ENCODE data around the gene SRSF4. TPM values are rescaled to one million over a fixed set of nuclear protein-coding genes. Genes with fewer than 3 reads are reported as not detected.

SRSF4 gene
- total and polyA plus RNA-seq, 2 experiments from 2014 or later, result 45.0 to 60.8 TPM

DNA sequence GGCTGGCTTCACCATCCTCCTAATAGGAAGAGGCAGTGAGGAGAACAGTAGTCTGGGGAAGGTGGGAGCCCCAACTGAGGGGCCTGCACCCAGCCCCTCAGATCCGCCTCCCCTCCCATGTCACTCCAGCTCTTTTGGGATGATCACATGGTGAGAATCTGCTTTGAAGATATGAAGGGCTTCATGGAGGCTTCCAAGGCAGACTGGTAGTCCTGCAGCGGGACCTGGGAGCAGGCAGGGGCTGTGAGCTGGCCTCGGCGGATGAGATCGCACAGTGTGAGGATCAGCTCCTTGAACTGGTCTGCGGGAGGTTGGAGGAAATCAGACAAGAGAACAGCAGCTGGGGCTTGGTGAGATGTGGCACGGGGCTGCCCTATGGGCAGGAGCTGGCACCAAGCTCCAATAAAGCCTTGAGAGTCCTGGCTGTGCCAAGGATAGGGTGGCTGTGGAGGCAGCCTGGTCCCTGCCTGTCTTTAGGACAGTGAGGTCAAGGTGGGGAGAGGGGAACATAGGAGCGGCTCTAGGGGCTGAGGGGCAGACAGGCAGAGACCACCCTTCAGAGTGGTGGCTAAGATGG is 12.3 kb upstream of the SRSF4 start:
- Histone ChIP-seq H2AFZ (no peak overlapping the region), H3K9ac (no peak overlapping the region), H4K20me1 (ENCODE audit: insufficient read depth) (no peaks in the 10 kb centered on the region), H3K9me3 (ENCODE audit: low read depth) (no peaks in the 10 kb centered on the region), H3K79me2 (ENCODE audit: insufficient read depth) (no peaks in the 10 kb centered on the region), H3K4me1 (ENCODE audit: insufficient read depth) (peaks cover 17% of the 10 kb centered on the region), H3K4me3 (no peak overlapping the region), H3K27me3 (replicated peaks; ENCODE audit: insufficient read depth) (no peaks in the 10 kb centered on the region), H3K27ac (no peak overlapping the region), H3K4me2 (ENCODE audit: unreplicated experiment) (no peak overlapping the region), H3K9me2 (ENCODE audit: insufficient read depth) (no peaks in the 10 kb centered on the region), H3K36me3 (ENCODE audit: low read depth) (peaks cover 4% of the 10 kb centered on the region; the same call in 1 of the 2 replicates), H3F3A (ENCODE audit: insufficient read depth) (peaks cover 19% of the 10 kb centered on the region)
- in situ Hi-C loops (cut with MboI), result loop anchor here (10.0 kb wide), 3 partner anchors 149 to 409 kb away; no protein-coding TSS in a partner anchor
- no peak for TF ChIP-seq EZH2phosphoT487 (IDR thresholded peaks at IDR 0.05; ENCODE audit: insufficient read depth, low read depth)
- TF ChIP-seq EZH2 (IDR thresholded peaks at IDR 0.05; ENCODE audit: insufficient read depth, poor library complexity, severe bottlenecking), result no peak
- 90 to 93% methylated on average over 8 of the region's 8 CpGs for WGBS, 2 experiments (ENCODE audit: low coverage in 1 of 2, low lambda C conversion rate in 2 of 2, missing lambda C conversion rate in 2 of 2)
- no peak for DNase-seq

- no peak overlapping the region for H3K27ac ChIP-seq
- H3K9ac ChIP-seq, result no peak overlapping the region
- in situ Hi-C loops (cut with MboI), result loop anchor here (10.0 kb wide), 3 partner anchors 146 to 406 kb away; no protein-coding TSS in a partner anchor
- TF ChIP-seq EZH2phosphoT487 (IDR thresholded peaks at IDR 0.05; ENCODE audit: insufficient read depth, low read depth) (no peak), EZH2 (IDR thresholded peaks at IDR 0.05; ENCODE audit: insufficient read depth, poor library complexity, severe bottlenecking) (no peak)
- DNase-seq, result no peak
- no peaks in the 10 kb centered on the region for H3K79me2 ChIP-seq (ENCODE audit: insufficient read depth)
- 84 to 85% methylated on average over 6 of the region's 6 CpGs for WGBS, 2 experiments (ENCODE audit: low coverage in 1 of 2, low lambda C conversion rate in 2 of 2, missing lambda C conversion rate in 2 of 2)
- H4K20me1 ChIP-seq (ENCODE audit: insufficient read depth), result no peaks in the 10 kb centered on the region
- no peaks in the 10 kb centered on the region for H3K9me2 ChIP-seq (ENCODE audit: insufficient read depth)
- H3K4me2 ChIP-seq (ENCODE audit: unreplicated experiment), result no peak overlapping the region
- H3F3A ChIP-seq (ENCODE audit: insufficient read depth), result no peaks in the 10 kb centered on the region; the same call in 1 of the 2 replicates
- H3K9me3 ChIP-seq (ENCODE audit: low read depth), result no peaks in the 10 kb centered on the region
- no peaks in the 10 kb centered on the region for H3K27me3 ChIP-seq (replicated peaks; ENCODE audit: insufficient read depth)
- no peak overlapping the region for H2AFZ ChIP-seq
- H3K4me3 ChIP-seq, result no peak overlapping the region
- H3K36me3 ChIP-seq (ENCODE audit: low read depth), result peaks cover 4% of the 10 kb centered on the region; the same call in 1 of the 2 replicates
- H3K4me1 ChIP-seq (ENCODE audit: insufficient read depth), result no peaks in the 10 kb centered on the region
These were observed 9.0 kb upstream of the SRSF4 start for GRCh38 chr1:29190718-29191117.

GRCh38 chr1:29186707-29187106 is 5.0 kb upstream of the SRSF4 start:
- H4K20me1 ChIP-seq (ENCODE audit: insufficient read depth), result no peaks in the 10 kb centered on the region
- peaks cover 15% of the 10 kb centered on the region for H3F3A ChIP-seq (ENCODE audit: insufficient read depth)
- in situ Hi-C loops (cut with MboI), result no loop called here
- H3K9me3 ChIP-seq (ENCODE audit: low read depth), result no peaks in the 10 kb centered on the region
- DNase-seq, result no peak
- H3K4me3 ChIP-seq, result no peak overlapping the region
- TF ChIP-seq EZH2phosphoT487 (IDR thresholded peaks at IDR 0.05; ENCODE audit: insufficient read depth, low read depth) (no peak), EZH2 (IDR thresholded peaks at IDR 0.05; ENCODE audit: insufficient read depth, poor library complexity, severe bottlenecking) (no peak)
- H2AFZ ChIP-seq, result no peak overlapping the region
- H3K79me2 ChIP-seq (ENCODE audit: insufficient read depth), result no peaks in the 10 kb centered on the region
- H3K27ac ChIP-seq, result no peak overlapping the region
- H3K9me2 ChIP-seq (ENCODE audit: insufficient read depth), result no peaks in the 10 kb centered on the region
- no peak overlapping the region for H3K9ac ChIP-seq
- no peaks in the 10 kb centered on the region for H3K27me3 ChIP-seq (replicated peaks; ENCODE audit: insufficient read depth)
- 100% methylated on average over 1 of the region's 1 CpG for WGBS, 2 experiments (ENCODE audit: low coverage in 1 of 2, low lambda C conversion rate in 2 of 2, missing lambda C conversion rate in 2 of 2)
- no peak overlapping the region for H3K4me2 ChIP-seq (ENCODE audit: unreplicated experiment)
- peaks cover 9% of the 10 kb centered on the region; the same call in 1 of the 2 replicates for H3K4me1 ChIP-seq (ENCODE audit: insufficient read depth)
- no peaks in the 10 kb centered on the region for H3K36me3 ChIP-seq (ENCODE audit: low read depth)

GRCh38 chr1:29186252-29186651 is 4.6 kb upstream of the SRSF4 start:
- TF ChIP-seq EZH2phosphoT487 (IDR thresholded peaks at IDR 0.05; ENCODE audit: insufficient read depth, low read depth) (no peak), EZH2 (IDR thresholded peaks at IDR 0.05; ENCODE audit: insufficient read depth, poor library complexity, severe bottlenecking) (no peak)
- H3K27ac ChIP-seq, result no peak overlapping the region
- no peaks in the 10 kb centered on the region for H3K27me3 ChIP-seq (replicated peaks; ENCODE audit: insufficient read depth)
- in situ Hi-C loops (cut with MboI), result no loop called here
- H4K20me1 ChIP-seq (ENCODE audit: insufficient read depth), result no peaks in the 10 kb centered on the region
- H3F3A ChIP-seq (ENCODE audit: insufficient read depth), result peaks cover 15% of the 10 kb centered on the region
- no peaks in the 10 kb centered on the region for H3K9me2 ChIP-seq (ENCODE audit: insufficient read depth)
- H3K9me3 ChIP-seq (ENCODE audit: low read depth), result no peaks in the 10 kb centered on the region
- 85 to 88% methylated on average over 3 of the region's 3 CpGs for WGBS, 2 experiments (ENCODE audit: low coverage in 1 of 2, low lambda C conversion rate in 2 of 2, missing lambda C conversion rate in 2 of 2)
- H3K4me2 ChIP-seq (ENCODE audit: unreplicated experiment), result no peak overlapping the region
- H3K4me1 ChIP-seq (ENCODE audit: insufficient read depth), result peaks cover 9% of the 10 kb centered on the region; the same call in 1 of the 2 replicates
- no peak overlapping the region for H3K4me3 ChIP-seq
- no peaks in the 10 kb centered on the region for H3K36me3 ChIP-seq (ENCODE audit: low read depth)
- H2AFZ ChIP-seq, result no peak overlapping the region
- H3K79me2 ChIP-seq (ENCODE audit: insufficient read depth), result peaks cover 4% of the 10 kb centered on the region
- no peak overlapping the region for H3K9ac ChIP-seq
- no peak for DNase-seq

All from GM23248 (cell line).